ENCODE results near the gene TMEM41A. TPM values are rescaled to one million over a fixed set of nuclear protein-coding genes. Genes with fewer than 3 reads are reported as not detected.

TMEM41A gene
- polyA plus RNA-seq (ENCODE audit: insufficient read length in 4 of 4) = 10 to 100 TPM; 27.1 to 34.1 (median 30.1) TPM

GRCh38 chr3:185498503-185499396 lies at the start of gene TMEM41A:
TSS of gene TMEM41A (minus strand) at chr3:185499035. CDS start at chr3:185498961, 74 bp downstream.
- peak; percentile 53 to 85 (median 78) for DNase-seq (ENCODE audit: low read depth in 4 of 4, low spot score in 2 of 4)

GRCh38 chr3:185540695-185541094 lies 41.9 kb upstream of the TMEM41A start:
- no peak for DNase-seq (ENCODE audit: low read depth in 4 of 4, low spot score in 2 of 4)

- no peak for DNase-seq (ENCODE audit: low read depth in 4 of 4, low spot score in 2 of 4)
Measured at GRCh38 chr3:185539934-185540333, 41.1 kb upstream of the TMEM41A start.

- no peak for DNase-seq (ENCODE audit: low read depth in 4 of 4, low spot score in 2 of 4)
Measured at GRCh38 chr3:185537369-185537970, 38.6 kb upstream of the TMEM41A start.

GRCh38 chr3:185534511-185534910 lies 35.7 kb upstream of the TMEM41A start:
- DNase-seq (ENCODE audit: low read depth in 4 of 4, low spot score in 2 of 4) = no peak

- no peak for DNase-seq (ENCODE audit: low read depth in 4 of 4, low spot score in 2 of 4)
Measured at GRCh38 chr3:185532901-185533300, 34.1 kb upstream of the TMEM41A start.

- DNase-seq (ENCODE audit: low read depth in 4 of 4, low spot score in 2 of 4) = no peak
Measured at GRCh38 chr3:185530856-185531255, 32.0 kb upstream of the TMEM41A start.

- no peak for DNase-seq (ENCODE audit: low read depth in 4 of 4, low spot score in 2 of 4)
Measured at GRCh38 chr3:185528532-185528931, 29.7 kb upstream of the TMEM41A start.

- no peak for DNase-seq (ENCODE audit: low read depth in 4 of 4, low spot score in 2 of 4)
Measured at GRCh38 chr3:185527364-185527763, 28.5 kb upstream of the TMEM41A start.

- DNase-seq (ENCODE audit: low read depth in 4 of 4, low spot score in 2 of 4) = no peak
Measured at GRCh38 chr3:185526349-185526951, 27.6 kb upstream of the TMEM41A start.

- no peak for DNase-seq (ENCODE audit: low read depth in 4 of 4, low spot score in 2 of 4)
Measured at GRCh38 chr3:185521349-185522138, 22.7 kb upstream of the TMEM41A start.

GRCh38 chr3:185519021-185519420 lies 20.2 kb upstream of the TMEM41A start:
- DNase-seq (ENCODE audit: low read depth in 4 of 4, low spot score in 2 of 4) = no peak

GRCh38 chr3:185517387-185518130 lies 18.7 kb upstream of the TMEM41A start:
- no peak for DNase-seq (ENCODE audit: low read depth in 4 of 4, low spot score in 2 of 4)

GRCh38 chr3:185511711-185512110 lies 12.9 kb upstream of the TMEM41A start:
- DNase-seq (ENCODE audit: low read depth in 4 of 4, low spot score in 2 of 4) = no peak

GRCh38 chr3:185508335-185508991 lies 9.6 kb upstream of the TMEM41A start:
- DNase-seq (ENCODE audit: low read depth in 4 of 4, low spot score in 2 of 4) = no peak

GRCh38 chr3:185507883-185508282 lies 9.0 kb upstream of the TMEM41A start:
- DNase-seq (ENCODE audit: low read depth in 4 of 4, low spot score in 2 of 4) = no peak

- DNase-seq (ENCODE audit: low read depth in 4 of 4, low spot score in 2 of 4) = no peak
Measured at GRCh38 chr3:185504636-185505035, 5.8 kb upstream of the TMEM41A start.

GRCh38 chr3:185503521-185503920 lies 4.7 kb upstream of the TMEM41A start:
- DNase-seq (ENCODE audit: low read depth in 4 of 4, low spot score in 2 of 4) = no peak

GRCh38 chr3:185502987-185503386 lies 4.2 kb upstream of the TMEM41A start:
- DNase-seq (ENCODE audit: low read depth in 4 of 4, low spot score in 2 of 4) = no peak

All from left renal cortex interstitium (tissue), 4 donors.